Duodenal mucosa (tissue), 2 donors: ENCODE data around the gene SRGAP1.
"Not testable (repeated sequence)": the region's sequence is repeated elsewhere in the genome, so short reads cannot be mapped to it uniquely, and the experiment has no call there.

Experiments
- H3K27ac ChIP-seq: one replicate; pipeline ENCODE4 v1.7.0; 2013; ENCODE audit warnings: low read depth, low read length
- H3K27me3 ChIP-seq, 2 donors: one replicate each; pipeline ENCODE4 v1.7.0; 2013; ENCODE audit warnings: low read length in 2 of 2, control low read depth in 1 of 2; ENCODE audit not compliant: insufficient read depth in 2 of 2, control insufficient read depth in 1 of 2
- H3K36me3 ChIP-seq, 2 donors: one replicate each; pipeline ENCODE4 v1.7.0; 2013; ENCODE audit warnings: low read length in 2 of 2, control low read depth in 1 of 2; ENCODE audit not compliant: insufficient read depth in 2 of 2, control insufficient read depth in 1 of 2
- H3K4me1 ChIP-seq, 2 donors: one replicate each; pipeline ENCODE4 v1.7.0; 2013; ENCODE audit warnings: low read length in 2 of 2, control low read depth in 1 of 2; ENCODE audit not compliant: insufficient read depth in 2 of 2, control insufficient read depth in 1 of 2
- H3K4me3 ChIP-seq, 2 donors: one replicate each; pipeline ENCODE4 v1.7.0; 2013; ENCODE audit warnings: low read length in 2 of 2, low read depth in 1 of 2
- H3K9ac ChIP-seq, 2 donors: one replicate each; pipeline ENCODE4 v1.7.0; 2013; ENCODE audit warnings: low read length in 2 of 2, low read depth in 1 of 2
- H3K9me3 ChIP-seq, 2 donors: one replicate each; pipeline ENCODE4 v1.7.0; 2013; ENCODE audit warnings: low read length in 2 of 2, control low read depth in 1 of 2; ENCODE audit not compliant: control insufficient read depth in 1 of 2

The SRGAP1 gene

DNA sequence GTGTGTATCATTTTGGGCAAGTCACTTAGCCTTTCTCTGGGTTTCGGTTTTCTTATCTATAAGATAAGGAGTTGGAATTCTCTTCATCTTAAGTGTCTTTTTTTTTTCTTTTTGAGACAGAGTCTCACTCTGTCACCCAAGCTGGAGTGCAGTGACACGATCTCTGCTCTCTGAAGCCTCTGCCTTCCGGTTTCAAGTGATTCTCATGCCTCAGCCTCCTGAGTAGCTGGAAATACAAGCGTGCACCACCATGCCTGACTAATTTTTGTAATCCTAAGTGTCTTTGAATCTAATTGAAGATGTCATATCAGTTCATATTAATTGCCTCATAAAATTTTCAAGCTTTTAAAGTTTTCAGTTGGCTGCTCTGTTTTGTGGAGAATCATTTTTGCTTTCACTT lies 4.0 kb downstream of the SRGAP1 start:
- Histone ChIP-seq H3K27me3 (no peaks in the 10 kb centered on the region), H3K9me3 (no peaks in the 10 kb centered on the region), H3K36me3 (no peaks in the 10 kb centered on the region), H3K27ac (no peak overlapping the region), H3K4me3 (no peak overlapping the region), H3K9ac (no peak overlapping the region), H3K4me1 (peaks cover 22 to 33% of the 10 kb centered on the region in 2 donors)

DNA sequence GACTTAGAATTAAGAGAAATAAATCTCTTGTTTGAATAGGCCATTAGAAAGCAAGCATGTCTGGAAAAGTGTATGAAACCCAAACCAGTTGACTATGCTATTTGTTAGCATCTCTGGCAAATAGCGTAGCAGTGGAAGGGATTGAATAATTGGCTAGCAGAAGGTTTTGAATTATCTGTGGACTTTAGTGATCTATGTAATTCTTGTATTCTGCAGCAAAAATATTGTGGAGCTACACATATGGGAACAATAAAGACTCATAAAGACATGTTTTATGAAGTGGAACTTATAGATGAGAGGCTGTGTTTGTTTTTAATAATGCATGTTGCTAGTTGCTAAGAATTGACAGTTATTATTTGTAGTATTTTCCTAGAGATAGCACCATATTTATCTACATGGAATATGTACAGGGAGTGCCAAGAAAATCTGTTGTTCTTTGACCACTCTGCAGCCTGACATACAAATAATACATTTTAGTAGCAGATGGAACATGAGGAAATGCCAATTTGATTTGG lies 4.7 kb downstream of the SRGAP1 start:
- no peak overlapping the region for H3K27ac ChIP-seq
- peaks cover 22 to 33% of the 10 kb centered on the region in 2 donors for H3K4me1 ChIP-seq
- H3K9ac ChIP-seq, result no peak overlapping the region
- no peak overlapping the region for H3K4me3 ChIP-seq
- H3K36me3 ChIP-seq, result no peaks in the 10 kb centered on the region
- H3K27me3 ChIP-seq, result no peaks in the 10 kb centered on the region
- H3K9me3 ChIP-seq, result no peaks in the 10 kb centered on the region

DNA sequence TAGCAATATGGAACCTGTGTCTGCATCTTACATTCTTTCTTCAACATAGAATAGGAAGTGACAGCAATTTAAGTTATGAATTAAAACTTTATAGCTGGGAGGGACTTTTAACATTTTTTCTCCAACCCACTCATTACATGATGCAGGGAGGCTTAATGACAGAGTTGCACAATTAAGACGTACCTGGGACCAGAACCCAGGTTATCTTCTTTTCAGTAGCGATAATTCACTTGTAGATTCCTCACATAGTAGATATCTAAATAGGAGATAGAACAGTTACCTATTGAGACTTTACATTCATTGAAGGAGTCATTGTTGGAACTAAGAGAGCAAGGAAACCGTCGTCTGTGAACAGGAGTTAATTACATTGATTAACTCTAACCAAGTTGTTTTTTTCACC lies 5.1 kb downstream of the SRGAP1 start:
- Histone ChIP-seq H3K27ac (no peak overlapping the region), H3K9me3 (no peaks in the 10 kb centered on the region), H3K9ac (no peak overlapping the region), H3K4me1 (peaks cover 22 to 33% of the 10 kb centered on the region in 2 donors), H3K36me3 (no peaks in the 10 kb centered on the region), H3K4me3 (no peak overlapping the region), H3K27me3 (no peaks in the 10 kb centered on the region)

DNA sequence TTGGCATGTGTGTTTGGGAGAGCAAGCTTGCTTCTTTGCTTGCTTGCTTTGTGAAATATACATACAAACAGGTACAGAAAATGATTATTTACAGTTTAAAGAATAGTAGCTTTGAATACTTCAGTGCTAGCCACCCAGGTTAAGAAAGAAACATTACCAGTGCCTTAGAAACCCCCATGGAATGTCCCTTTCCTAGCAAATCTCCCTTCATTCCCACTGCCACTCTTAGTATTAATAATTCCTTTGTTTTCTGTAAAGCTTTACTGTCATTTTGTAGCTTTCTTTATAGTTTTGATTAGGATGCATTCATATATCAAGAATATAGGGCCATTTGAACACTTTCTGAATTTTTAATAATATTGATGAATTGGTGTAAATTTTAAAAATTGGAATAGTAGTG lies 9.5 kb downstream of the SRGAP1 start:
- no peak overlapping the region for H3K27ac ChIP-seq
- no peak overlapping the region for H3K4me3 ChIP-seq
- H3K9me3 ChIP-seq, result no peaks in the 10 kb centered on the region
- H3K4me1 ChIP-seq, result peaks cover 10 to 16% of the 10 kb centered on the region in 2 donors
- H3K36me3 ChIP-seq, result no peaks in the 10 kb centered on the region
- no peak overlapping the region for H3K9ac ChIP-seq
- no peaks in the 10 kb centered on the region for H3K27me3 ChIP-seq

DNA sequence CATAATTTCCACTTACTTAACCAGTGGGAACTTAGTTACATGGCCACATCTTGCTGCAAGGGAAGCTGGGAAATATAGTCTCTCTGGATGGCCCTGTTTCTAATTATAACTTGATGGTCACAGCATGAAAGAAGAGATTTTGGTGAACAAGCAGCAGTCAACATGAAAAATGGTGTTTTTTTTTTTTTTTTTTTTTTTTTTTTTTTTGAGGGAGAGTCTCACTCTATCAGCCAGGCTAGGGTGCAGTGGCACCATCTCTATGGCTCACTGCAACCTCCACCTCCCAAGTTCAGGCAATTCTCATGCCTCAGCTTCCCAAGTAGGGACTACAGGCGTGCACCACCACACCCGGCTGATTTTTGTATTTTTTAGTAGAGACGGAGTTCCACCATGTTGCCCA lies 10.8 kb downstream of the SRGAP1 start:
- Histone ChIP-seq H3K27ac (no peak overlapping the region), H3K9ac (no peak overlapping the region), H3K4me1 (peaks cover 3% of the 10 kb centered on the region in 2 donors), H3K4me3 (no peak overlapping the region), H3K36me3 (no peaks in the 10 kb centered on the region), H3K9me3 (no peaks in the 10 kb centered on the region), H3K27me3 (no peaks in the 10 kb centered on the region)

DNA sequence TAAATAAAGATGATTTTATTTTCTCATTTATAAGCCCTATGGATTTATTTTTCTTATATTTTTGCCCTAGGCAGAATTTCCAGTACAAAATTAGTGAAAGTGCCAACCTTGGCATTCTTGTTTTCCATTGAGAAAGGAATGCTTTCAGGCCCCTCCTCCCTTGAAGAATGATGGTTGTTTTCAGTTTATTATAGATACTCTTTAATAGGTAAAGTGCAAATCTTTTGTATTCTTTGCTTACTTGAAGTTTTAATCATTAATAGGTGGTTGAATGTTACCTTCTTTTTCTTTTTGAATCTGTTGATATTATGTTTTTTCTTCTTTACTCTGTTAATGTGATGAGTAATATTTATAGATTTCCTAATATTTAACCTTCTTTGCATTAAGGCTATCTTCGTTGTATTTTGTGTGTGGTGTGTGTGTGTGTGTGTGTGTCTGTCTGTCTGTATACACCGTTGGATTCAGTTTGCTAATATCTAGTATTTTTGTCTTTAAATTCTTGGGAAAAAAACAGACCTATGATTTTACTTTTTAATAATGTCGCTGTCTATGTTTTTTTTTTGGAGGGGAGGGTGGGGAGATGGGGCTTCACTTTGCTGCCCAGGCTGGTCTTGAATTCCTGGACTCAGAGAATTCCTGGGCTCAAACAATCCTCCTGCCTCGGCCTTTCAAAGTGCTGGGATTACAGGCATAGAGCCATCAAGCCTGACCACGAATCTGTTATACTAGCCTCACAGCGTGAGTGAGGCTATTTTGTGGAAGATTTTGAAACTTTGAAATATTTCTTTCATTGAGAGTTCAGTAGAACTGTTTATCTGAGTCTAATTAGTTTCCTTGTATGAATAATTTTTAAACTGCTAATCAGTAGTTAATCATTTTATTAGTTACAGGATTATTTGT lies 13.5 kb downstream of the SRGAP1 start:
- H3K4me1 ChIP-seq, result peaks cover 6 to 7% of the 10 kb centered on the region in 2 donors
- no peaks in the 10 kb centered on the region for H3K9me3 ChIP-seq
- H3K27ac ChIP-seq, result no peak overlapping the region
- H3K9ac ChIP-seq, result no peak overlapping the region
- H3K36me3 ChIP-seq, result no peaks in the 10 kb centered on the region
- no peaks in the 10 kb centered on the region for H3K27me3 ChIP-seq
- no peak overlapping the region for H3K4me3 ChIP-seq

DNA sequence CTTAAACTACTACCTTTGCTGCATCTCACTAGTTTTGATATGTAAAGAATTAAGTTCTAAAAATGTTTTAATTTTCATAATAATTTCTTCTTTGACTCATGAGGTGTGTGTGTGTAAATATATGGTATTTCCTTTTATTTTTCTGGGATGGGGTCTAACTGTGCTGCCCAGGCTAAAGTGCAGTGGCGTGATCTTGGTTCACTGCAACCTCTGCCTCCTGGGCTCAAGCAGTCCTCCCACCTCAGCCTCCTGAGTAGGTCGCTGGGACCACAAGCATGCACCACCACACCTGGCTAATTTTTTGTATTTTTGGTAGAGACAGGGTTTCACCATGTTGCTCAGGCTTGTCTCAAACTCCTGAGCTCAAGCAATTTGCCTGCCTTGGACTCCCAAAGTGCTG lies 15.4 kb downstream of the SRGAP1 start:
- H3K9me3 ChIP-seq, H3K27ac ChIP-seq, H3K4me3 ChIP-seq, H3K9ac ChIP-seq, H3K36me3 ChIP-seq, H3K27me3 ChIP-seq: not testable (repeated sequence)
- peaks cover 6 to 14% of the 10 kb centered on the region in 2 donors for H3K4me1 ChIP-seq

DNA sequence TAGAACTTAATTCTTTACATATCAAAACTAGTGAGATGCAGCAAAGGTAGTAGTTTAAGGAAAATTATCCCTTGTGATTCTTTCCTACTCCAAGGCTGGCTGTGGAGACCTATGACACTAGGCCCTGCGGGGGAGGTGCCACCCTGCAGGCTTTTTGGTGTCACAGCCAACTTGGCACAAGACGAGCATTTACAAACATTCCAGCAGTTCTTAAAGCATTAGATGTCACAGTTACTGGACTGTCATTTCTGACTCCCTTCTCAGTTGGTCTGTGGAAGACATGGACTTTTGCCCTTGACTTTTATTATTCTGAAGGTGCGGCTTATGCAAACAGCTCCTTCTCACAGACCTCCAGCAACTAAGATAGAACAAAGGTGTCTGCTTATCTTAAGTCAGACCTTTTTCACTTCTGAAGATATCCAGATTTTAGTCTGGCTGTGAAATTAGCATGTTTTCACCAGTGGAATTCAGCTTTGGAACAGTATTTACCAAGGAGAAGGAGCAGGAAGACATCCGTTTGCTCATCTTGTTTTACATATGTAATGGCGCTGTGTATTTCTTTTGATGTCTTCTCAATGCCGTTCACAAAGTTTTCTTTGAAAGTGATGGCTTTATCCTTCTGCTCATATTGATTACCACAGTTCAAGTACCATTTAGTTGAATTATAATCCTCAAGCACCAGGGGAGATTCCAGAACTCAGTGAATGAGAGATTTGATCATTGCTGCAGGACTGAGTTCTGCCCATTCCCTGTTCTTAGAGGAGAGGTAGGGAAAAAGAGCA lies 17.9 kb downstream of the SRGAP1 start:
- peaks cover 6 to 14% of the 10 kb centered on the region in 2 donors for H3K4me1 ChIP-seq
- H3K27me3 ChIP-seq, result no peaks in the 10 kb centered on the region
- H3K9me3 ChIP-seq, result no peaks in the 10 kb centered on the region
- H3K4me3 ChIP-seq, result peak overlapping the region; percentile 37 to 44
- peak overlapping the region in 1 of 2 donors; percentile 48 for H3K9ac ChIP-seq
- H3K27ac ChIP-seq, result peak overlapping the region; percentile 20
- no peaks in the 10 kb centered on the region for H3K36me3 ChIP-seq

DNA sequence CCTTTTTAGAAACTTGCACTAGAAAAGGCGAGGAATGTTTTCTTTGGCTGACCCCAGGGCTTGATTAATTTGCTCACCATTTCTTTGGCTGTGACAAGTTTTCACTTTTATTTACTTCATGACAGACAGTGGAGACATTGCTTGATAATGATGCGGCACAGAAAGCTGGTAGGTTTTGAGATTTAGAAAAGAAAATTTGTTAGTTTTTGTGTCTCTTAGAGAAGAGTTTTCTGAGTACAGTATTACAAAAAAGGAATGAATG lies 18.4 kb downstream of the SRGAP1 start:
- Histone ChIP-seq H3K27me3 (no peaks in the 10 kb centered on the region), H3K36me3 (no peaks in the 10 kb centered on the region), H3K4me3 (peak overlapping the region; percentile 37 to 44), H3K27ac (peak overlapping the region; percentile 20), H3K4me1 (peaks cover 6 to 14% of the 10 kb centered on the region in 2 donors), H3K9me3 (no peaks in the 10 kb centered on the region), H3K9ac (peak overlapping the region in 1 of 2 donors; percentile 48)
